HL-60 (cell line): ENCODE results near the gene PFN2.
"Not testable (repeated sequence)": the region's sequence is repeated elsewhere in the genome, so short reads cannot be mapped to it uniquely, and the experiment has no call there.

ENCODE experiments used
- DNase-seq, 2 experiments: peaks; one replicate each; pipeline ENCODE4 v3.0.0-alpha.2; 2010 to 2020; ENCODE audit warnings: low read depth in 1 of 2, low spot score in 1 of 2
- H3K27ac ChIP-seq: fragments of 250-450 bp; sonication (Bioruptor Pico); replicated peaks from 2 replicates; pipeline ENCODE4 v1.5.1; 2020; ENCODE audit warnings: mild to moderate bottlenecking, moderate library complexity
- H3K27me3 ChIP-seq: fragments of 250-450 bp; sonication (Bioruptor Pico); 2 replicates; pipeline ENCODE4 v1.5.1; 2021; ENCODE audit warnings: mild to moderate bottlenecking, moderate library complexity; ENCODE audit not compliant: insufficient read depth, poor library complexity, severe bottlenecking
- H3K4me3 ChIP-seq: replicated peaks from 2 replicates; pipeline ENCODE4 v1.5.1; 2011; ENCODE audit warnings: mild to moderate bottlenecking, control low read depth, low read length; ENCODE audit not compliant: insufficient read depth
- CTCF ChIP-seq: IDR thresholded peaks from one replicate; pipeline ENCODE4 v1.5.1; 2011; ENCODE audit warnings: low read length, control low read depth, inconsistent platforms; ENCODE audit not compliant: insufficient read depth
- GABPA ChIP-seq: IDR thresholded peaks from 2 replicates; pipeline ENCODE4 v1.6.1; 2012; ENCODE audit warnings: low read depth
- POLR2AphosphoS5 ChIP-seq: IDR thresholded peaks from 2 replicates; pipeline ENCODE4 v1.6.1; 2012; ENCODE audit warnings: low read depth
- REST ChIP-seq: IDR thresholded peaks from 2 replicates; pipeline ENCODE4 v1.6.1; 2012; ENCODE audit warnings: low read depth; ENCODE audit not compliant: insufficient replicate concordance
- SPI1 ChIP-seq: IDR thresholded peaks from 2 replicates; pipeline ENCODE4 v1.6.1; 2012; ENCODE audit warnings: low read depth, mild to moderate bottlenecking, borderline replicate concordance

Gene PFN2

GRCh38 chr3:149983628-149984027 lies 12.9 kb upstream of the PFN2 start:
- no peaks in the 10 kb centered on the region for H3K27me3 ChIP-seq
- no peak overlapping the region for H3K4me3 ChIP-seq
- no peak for TF ChIP-seq REST
- TF ChIP-seq CTCF: no peak
- no peak for TF ChIP-seq POLR2AphosphoS5
- no peak for TF ChIP-seq GABPA
- no peak for TF ChIP-seq SPI1
- no peak for DNase-seq
- H3K27ac ChIP-seq: no peak overlapping the region

- DNase-seq, H3K4me3 ChIP-seq, H3K27me3 ChIP-seq, H3K27ac ChIP-seq: not testable (repeated sequence)
These were observed 12.4 kb upstream of the PFN2 start for GRCh38 chr3:149983053-149983452.

GRCh38 chr3:149981979-149982378 lies 11.3 kb upstream of the PFN2 start:
- H3K27ac ChIP-seq, H3K27me3 ChIP-seq, DNase-seq, H3K4me3 ChIP-seq: not testable (repeated sequence)

- no peak for TF ChIP-seq REST
- TF ChIP-seq SPI1: no peak
- TF ChIP-seq CTCF: no peak
- TF ChIP-seq POLR2AphosphoS5: no peak
- no peak for TF ChIP-seq GABPA
- H3K4me3 ChIP-seq: no peak overlapping the region
- no peak for DNase-seq
- H3K27me3 ChIP-seq: peaks cover 19% of the 10 kb centered on the region
- no peak overlapping the region for H3K27ac ChIP-seq
These were observed 6.7 kb upstream of the PFN2 start for GRCh38 chr3:149977386-149977785.

- Histone ChIP-seq H3K27me3 (peaks cover 30% of the 10 kb centered on the region), H3K27ac (no peak overlapping the region), H3K4me3 (no peak overlapping the region)
- TF ChIP-seq GABPA (no peak), REST (no peak), POLR2AphosphoS5 (no peak), SPI1 (no peak), CTCF (no peak)
- no peak for DNase-seq
These were observed 5.2 kb upstream of the PFN2 start for GRCh38 chr3:149975919-149976318.
